NT2/D1 (cell line): ENCODE measurements around the gene SLC6A11.

ENCODE experiments used
- SUZ12 ChIP-seq: IDR thresholded peaks from 2 replicates; pipeline ENCODE4 v1.6.1; 2011; ENCODE audit not compliant: insufficient read length, insufficient read depth; ENCODE audit errors: extremely low read depth
- YY1 ChIP-seq: IDR thresholded peaks from 2 replicates; pipeline ENCODE4 v1.6.1; 2011; ENCODE audit not compliant: insufficient read length, insufficient read depth

- TF ChIP-seq YY1 (no peak), SUZ12 (no peak)
Observed at GRCh38 chr3:10775259-10775658, 40.8 kb upstream of the SLC6A11 start.
